Measurements from ENCODE around the gene DDX3X.

Gene DDX3X

GRCh38 chrX:41327341-41327740, 6.6 kb upstream of the DDX3X start:
- no peak for DNase-seq (ENCODE audit: low read depth in 2 of 2, low spot score in 1 of 2)

GRCh38 chrX:41329101-41329500, 4.9 kb upstream of the DDX3X start:
- DNase-seq (ENCODE audit: low read depth in 2 of 2, low spot score in 1 of 2) = no peak

DNA sequence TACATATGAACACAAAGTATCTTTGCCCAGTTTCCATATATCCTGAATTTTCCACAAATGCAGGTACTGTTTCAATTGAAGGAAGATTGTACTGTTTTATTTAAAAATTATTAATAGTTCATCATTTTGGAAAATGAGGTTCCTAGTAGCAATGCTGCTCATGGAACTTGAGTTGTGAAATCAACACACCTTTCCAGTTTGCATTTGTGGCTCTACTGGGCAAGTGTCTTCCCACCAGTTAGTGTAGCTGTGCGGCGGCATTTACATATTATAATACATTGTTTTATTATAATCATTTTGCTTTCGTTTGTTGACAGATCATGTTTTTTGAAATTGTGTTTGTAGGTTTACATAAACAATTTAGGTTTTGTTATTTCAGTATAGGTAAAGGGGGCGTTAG, 2.0 kb upstream of the DDX3X start:
- no peak for DNase-seq (ENCODE audit: low read depth in 2 of 2, low spot score in 1 of 2)

- peak in 1 of 2 donors; percentile 11 for DNase-seq (ENCODE audit: low read depth in 2 of 2, low spot score in 1 of 2)
Measured at GRCh38 chrX:41332408-41333002, 1.5 kb upstream of the DDX3X start.

DNA sequence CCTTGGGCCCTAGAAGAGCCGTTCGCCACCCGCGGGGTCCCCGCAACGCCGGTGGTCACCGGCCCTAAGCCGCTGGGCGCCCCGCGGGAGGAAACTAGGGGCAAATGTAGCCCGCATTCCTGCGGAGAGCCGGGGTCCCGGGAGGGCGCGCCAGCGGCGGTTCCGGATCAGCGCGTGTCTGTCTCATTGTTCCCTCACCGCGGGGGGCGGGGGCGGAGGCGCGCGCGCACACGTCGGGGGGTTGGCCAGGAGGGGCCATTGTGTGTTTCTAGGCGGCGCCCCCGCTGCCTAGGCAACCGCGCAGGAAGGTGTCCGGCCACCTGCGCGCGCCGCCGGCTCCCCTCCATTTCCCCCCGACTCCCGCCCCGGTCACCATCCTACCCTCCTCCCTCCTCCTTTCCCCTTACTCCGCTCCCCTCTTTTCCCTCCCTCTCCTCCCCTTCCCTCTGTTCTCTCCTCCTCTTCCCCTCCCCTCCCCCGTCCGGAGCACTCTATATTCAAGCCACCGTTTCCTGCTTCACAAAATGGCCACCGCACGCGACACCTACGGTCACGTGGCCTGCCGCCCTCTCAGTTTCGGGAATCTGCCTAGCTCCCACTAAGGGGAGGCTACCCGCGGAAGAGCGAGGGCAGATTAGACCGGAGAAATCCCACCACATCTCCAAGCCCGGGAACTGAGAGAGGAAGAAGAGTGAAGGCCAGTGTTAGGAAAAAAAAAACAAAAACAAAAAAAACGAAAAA, 789 bp upstream of the DDX3X start:
- DNase-seq (ENCODE audit: low read depth in 2 of 2, low spot score in 1 of 2) = peak; percentile 71 to 88

DNA sequence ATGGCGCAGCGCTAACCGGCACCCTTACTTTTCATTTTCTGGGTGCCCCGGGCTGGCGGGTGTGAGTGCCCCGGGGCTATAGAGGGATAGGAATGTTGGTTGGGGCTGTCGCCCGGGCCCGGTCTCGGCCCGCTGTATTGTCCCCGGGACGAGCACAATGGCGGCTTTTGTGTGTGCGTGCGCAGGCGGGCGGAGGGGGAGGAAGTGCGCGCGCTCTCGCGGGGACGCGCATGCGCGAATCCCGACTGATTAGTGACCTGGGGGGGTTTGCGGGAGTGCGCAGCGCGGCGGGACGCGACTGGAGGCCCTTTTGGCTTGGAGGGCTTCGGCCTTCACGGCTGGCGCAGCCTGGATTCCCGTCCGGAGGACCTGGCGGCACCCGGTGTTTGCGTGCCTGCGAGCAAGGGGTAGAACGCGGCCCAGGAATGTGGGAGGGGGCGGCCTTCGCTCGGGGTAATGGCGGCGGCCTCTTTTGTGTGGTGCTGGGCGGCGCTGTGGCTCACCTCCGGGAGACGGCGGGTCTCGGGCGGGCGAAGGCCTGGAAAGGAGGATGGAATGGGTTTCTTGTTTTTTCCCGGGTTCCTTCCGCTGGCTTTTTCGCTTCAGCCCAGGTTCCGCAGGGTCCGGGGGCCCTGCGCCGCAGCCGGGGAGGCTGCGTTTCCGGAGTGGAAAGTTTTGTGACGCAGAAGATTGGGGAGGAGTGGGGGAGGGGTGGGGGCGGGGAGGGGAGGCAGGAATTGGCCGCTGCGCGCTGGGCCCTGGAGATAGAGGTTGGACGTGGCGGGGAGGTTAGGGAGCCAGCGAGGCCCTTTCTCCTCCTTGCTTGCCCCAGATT, 618 bp downstream of the DDX3X start:
- peak; percentile 56 to 81 for DNase-seq (ENCODE audit: low read depth in 2 of 2, low spot score in 1 of 2)

GRCh38 chrX:41335198-41335957, 1.4 kb downstream of the DDX3X start:
- no peak for DNase-seq (ENCODE audit: low read depth in 2 of 2, low spot score in 1 of 2)

- DNase-seq (ENCODE audit: low read depth in 2 of 2, low spot score in 1 of 2) = no peak
Measured at GRCh38 chrX:41335958-41336331, 2.0 kb downstream of the DDX3X start.

DNA sequence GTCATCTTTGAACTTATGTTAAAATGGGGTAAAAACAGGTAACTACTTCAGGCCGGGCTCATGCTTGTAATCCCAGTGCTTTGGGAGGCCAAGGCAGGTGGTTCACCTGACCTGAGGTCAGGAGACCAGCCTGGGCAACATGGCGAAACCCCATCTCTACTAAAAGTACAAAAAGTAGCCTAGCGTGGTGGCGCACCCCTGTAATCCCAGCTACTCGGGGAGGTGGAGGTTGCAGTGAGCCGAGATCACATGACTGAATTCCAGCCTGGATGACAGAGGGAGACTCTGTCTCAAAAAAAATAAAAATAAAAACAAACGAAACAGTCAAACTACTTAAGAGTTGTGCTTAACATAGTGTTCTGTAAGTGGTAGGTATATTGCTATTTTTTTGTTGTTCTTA, 2.5 kb downstream of the DDX3X start:
- no peak for DNase-seq (ENCODE audit: low read depth in 2 of 2, low spot score in 1 of 2)

GRCh38 chrX:41337140-41337539, 3.2 kb downstream of the DDX3X start:
- no peak for DNase-seq (ENCODE audit: low read depth in 2 of 2, low spot score in 1 of 2)

DNA sequence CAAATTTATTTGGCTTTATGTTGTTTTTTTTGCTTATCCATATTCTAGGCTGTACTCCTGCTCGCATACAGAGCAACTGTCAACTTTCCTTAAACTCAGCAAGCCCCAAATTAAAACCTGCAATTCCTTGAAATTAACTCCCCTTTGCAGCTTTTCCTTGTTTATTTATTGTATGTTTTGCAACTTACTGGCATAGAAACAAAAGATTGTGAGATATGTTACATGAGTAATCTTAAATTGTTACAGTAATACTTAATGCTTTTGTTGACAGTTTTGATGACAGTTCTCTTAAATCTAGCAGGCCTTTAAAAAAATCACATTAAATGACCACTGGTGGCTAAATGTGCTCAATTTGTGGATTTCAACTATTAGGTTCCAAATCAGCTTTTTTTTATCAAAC, 4.5 kb downstream of the DDX3X start:
- no peak for DNase-seq (ENCODE audit: low read depth in 2 of 2, low spot score in 1 of 2)

- DNase-seq (ENCODE audit: low read depth in 2 of 2, low spot score in 1 of 2) = no peak
Measured at GRCh38 chrX:41339148-41339547, 5.2 kb downstream of the DDX3X start.

GRCh38 chrX:41344053-41344452, 10.1 kb downstream of the DDX3X start:
- no peak for DNase-seq (ENCODE audit: low read depth in 2 of 2, low spot score in 1 of 2)

DNA sequence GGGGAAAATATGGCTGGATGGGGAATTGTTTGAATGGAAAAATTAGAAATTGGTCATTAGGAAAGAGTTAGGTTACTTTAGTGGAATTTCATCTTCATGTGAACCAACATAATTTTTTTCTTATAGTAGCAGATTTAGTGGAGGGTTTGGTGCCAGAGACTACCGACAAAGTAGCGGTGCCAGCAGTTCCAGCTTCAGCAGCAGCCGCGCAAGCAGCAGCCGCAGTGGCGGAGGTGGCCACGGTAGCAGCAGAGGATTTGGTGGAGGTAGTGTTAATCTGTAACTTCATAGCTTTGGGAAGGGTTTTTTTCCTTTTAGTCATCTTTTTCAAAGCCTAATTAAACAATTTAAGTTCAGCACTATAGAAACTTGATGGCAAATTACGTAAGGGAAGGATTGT, 13.2 kb downstream of the DDX3X start:
- no peak for DNase-seq (ENCODE audit: low read depth in 2 of 2, low spot score in 1 of 2)

DNA sequence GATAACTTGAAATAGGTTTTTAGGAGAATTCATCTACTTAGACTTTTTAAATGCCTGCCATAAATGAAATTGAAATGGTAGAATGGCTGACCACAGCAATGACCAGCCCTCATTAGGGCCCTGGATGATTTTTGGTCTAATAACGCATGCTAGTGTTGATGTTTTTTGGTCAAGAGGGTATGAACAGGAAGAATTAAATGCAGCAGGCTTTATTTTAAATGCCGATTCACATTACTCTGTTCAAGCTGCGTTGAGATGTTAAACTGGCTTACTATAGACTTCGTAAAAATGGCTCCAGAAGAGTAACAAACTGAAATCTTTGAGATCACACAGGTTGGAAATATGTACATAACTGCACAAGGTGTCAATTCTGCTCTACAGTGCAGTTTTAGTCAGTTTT, 14.6 kb downstream of the DDX3X start:
- DNase-seq (ENCODE audit: low read depth in 2 of 2, low spot score in 1 of 2) = no peak

DNA sequence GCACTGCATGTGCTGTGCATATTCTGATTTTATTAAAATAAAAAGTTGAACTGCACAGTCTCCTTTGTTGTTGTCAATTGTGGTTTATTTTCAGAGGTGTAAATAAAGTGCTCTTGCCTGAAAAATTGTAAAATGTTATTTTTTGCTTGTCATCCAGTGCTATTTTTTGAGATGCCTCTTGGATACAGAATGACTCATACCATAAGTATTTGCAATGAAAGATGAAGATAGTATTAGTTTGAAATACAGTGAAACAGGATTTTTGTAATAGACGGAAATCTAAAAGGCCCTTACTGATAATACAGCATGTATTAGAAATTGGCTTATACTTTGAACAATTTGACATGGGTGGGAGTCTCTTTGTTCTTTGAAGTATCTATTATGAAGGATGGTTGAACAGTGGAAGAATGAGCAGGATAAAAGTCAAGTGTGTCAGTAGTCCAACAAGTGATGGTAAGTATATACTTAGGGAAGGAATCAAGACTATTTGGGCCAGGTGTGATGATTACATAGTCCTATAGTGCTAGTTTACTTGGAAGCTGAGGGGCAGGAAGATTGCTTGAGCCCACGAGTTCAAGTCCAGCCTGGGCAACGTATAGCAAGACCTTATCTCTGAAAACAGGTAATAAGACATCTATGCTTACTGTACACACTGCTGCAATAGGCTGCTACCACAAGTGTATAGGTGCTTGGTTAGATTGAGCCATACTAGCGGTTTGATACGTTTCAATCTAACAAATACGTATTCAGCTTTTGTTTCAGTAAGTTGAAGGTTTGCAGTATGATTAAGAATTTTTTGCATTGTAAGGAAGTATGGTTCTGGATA, 16.4 kb downstream of the DDX3X start:
- no peak for DNase-seq (ENCODE audit: low read depth in 2 of 2, low spot score in 1 of 2)

GRCh38 chrX:41350976-41351569, 17.1 kb downstream of the DDX3X start:
- no peak for DNase-seq (ENCODE audit: low read depth in 2 of 2, low spot score in 1 of 2)

DNA sequence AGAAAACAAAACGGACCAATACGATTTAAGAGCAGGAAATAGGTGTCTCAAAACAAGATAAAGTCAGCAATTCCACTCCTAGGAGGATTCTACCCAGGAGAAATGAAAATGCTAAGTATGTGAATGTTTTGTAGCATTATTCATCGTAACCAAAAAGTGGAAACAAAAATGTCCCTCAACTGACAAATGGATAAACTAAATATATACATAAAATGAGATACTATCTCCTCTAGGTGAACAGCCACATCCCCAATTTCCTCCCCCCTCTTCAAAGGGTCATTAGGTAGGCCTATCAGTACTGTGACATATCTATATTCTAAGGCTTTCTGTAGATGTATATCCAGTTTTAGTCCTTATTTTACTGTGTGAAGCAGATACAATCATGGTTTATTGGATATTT, 18.0 kb downstream of the DDX3X start:
- no peak for DNase-seq (ENCODE audit: low read depth in 2 of 2, low spot score in 1 of 2)

GRCh38 chrX:41352329-41352838, 18.4 kb downstream of the DDX3X start:
- no peak for DNase-seq (ENCODE audit: low read depth in 2 of 2, low spot score in 1 of 2)

DNA sequence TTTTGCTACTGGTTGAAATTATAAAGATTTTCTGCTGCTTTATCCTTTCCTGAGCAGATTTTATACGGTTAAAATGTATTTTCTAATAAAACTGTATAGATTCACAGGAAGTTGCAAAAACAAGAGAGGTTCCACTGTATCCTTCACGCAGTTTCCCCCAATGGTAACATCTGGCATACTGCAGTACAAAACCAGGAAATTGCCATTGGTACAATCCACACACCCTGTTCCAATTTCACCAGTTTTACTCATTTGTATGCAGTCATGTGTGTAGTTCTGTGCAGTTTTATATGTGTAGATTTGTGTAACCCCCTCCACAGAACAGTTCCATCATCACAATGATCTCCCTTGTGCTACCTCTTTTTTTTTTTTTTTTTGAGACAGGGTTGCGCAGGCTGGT, 20.0 kb downstream of the DDX3X start:
- DNase-seq (ENCODE audit: low read depth in 2 of 2, low spot score in 1 of 2) = no peak

Measured in stimulated activated CD8-positive, alpha-beta memory T cell treated with anti-CD3 and anti-CD28 coated beads, Interleukin-4, amount 100 ng/mL, for 1 hour (primary cell).